GM19035 (cell line): ENCODE measurements around the gene RSBN1.

Source experiments
- ATAC-seq: cut with Tn5 transposase; IDR thresholded peaks from one replicate; pipeline ENCODE4 v1.9.1; 2021; ENCODE audit not compliant: unreplicated experiment

Gene RSBN1

GRCh38 chr1:113813218-113813617 is 942 bp upstream of the RSBN1 start:
- no peak for ATAC-seq

- ATAC-seq: no peak
Measured at GRCh38 chr1:113812661-113813135, 422 bp upstream of the RSBN1 start.

DNA sequence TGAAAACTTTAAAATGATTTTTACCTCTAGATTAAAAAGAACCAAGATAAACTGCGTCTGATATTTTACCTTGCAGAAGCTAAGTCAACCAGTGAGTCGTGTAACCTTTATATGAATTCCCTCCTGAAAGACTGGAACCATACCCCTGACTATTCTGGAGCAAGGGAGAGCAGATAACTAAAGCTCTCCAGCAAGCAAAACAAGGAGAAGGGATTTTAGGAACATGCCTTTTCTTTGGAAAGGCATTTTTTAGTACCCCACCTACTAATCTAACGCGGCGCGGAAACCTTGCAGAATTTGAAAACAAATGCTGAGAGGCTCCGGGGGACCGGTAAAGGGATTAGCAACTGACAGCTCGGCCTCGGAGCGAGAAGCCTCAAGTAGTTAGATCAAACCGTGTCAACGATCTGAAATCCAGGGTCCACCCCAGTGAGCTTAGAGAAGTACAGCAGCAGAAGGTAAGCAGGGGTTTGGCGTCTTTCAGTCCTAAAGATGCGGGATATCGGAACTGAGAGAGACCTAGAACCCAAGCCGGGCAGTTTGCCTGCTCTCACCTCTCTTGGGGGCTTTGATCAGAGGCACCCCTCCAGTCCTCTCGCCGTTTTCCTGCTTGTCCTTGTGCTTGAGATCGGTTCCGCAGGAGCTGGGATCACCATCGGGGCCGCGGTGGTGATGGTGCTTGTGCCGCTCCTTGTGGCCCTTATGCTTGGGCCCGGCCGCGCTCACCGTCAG is 954 bp downstream of the RSBN1 start:
- ATAC-seq: peak; percentile 1

DNA sequence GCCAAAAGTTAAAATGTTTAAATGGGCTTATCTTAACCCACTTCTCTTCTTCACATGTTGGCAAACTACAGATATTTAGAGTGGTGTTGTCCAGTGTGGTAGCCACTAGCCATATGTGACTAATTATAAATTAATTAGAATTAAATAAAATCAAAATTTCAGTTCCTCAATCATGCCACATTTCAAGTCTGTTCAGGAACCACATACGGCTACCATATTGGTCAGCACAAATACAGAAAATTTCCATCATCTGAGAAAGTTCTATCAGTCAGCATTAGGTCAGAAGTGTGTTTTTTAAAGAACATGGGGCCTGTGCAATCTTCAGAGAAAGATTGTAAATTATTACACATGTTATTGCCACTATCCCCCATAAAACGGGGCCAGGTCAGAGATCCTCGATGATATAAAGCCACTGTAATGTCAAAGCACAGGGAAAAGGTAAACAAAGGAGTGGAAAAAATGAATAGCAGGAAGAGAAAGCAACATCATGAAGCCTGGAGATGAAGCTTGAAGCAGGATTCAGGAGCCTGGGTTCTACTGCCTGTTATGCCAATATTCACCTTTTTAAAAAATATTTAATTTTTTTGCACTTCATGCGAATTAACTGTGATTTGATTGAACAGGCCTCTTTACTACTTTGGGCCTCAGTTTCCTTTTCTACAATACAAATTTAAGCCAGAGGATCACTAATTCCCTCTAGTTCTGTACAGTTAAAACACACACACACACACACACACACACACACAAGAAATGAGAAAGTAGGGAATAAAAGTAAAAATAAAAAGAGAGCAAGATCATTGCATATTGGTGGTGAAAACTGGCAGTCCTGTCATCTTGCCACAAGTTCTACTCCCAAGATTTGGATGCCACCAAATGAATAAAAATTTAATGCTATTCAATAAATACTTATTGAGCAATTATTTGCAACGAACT is 2.3 kb downstream of the RSBN1 start:
- no peak for ATAC-seq

- no peak for ATAC-seq
Measured at GRCh38 chr1:113808450-113809195, 3.7 kb downstream of the RSBN1 start.

GRCh38 chr1:113805639-113806038 is 6.6 kb downstream of the RSBN1 start:
- no peak for ATAC-seq

GRCh38 chr1:113805256-113805531 is 7.1 kb downstream of the RSBN1 start:
- ATAC-seq: no peak

DNA sequence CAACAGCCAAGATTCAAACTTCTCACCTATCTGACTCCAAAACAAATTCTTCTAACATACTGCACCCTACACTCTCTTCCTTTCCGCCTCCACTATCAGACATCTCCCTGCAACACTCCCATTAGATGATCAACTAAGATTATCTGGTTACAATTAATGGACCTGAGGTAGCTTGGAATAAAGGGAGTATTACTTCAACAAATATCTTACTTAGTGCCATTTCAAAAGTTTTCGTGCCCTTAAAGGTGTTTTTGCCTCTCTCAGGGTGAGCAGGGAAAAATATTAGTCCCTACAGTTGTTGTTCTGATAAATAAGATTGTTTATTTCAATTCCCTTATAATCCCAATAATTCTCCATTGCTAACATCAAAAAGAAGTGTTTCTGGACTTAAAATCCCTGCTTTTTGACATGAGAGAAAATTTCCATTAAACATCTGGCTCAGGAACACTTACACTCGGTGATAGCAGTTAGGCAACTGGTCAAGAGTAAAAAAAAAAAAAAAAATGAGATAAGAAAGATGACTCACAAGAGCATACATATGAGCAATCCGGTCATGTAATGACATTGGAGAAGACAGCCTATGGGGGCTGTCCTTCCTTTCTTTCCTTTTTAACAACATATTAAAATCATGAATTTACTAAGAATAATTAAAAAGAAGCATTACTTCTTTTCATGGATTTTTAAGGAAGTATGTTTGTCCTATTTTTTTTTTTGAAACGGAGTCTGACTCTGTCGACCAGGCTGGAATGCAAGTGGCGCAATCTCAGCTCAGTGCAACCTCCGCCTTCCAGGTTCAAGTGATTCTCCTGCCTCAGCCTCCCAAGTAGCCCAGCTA is 7.6 kb downstream of the RSBN1 start:
- no peak for ATAC-seq

DNA sequence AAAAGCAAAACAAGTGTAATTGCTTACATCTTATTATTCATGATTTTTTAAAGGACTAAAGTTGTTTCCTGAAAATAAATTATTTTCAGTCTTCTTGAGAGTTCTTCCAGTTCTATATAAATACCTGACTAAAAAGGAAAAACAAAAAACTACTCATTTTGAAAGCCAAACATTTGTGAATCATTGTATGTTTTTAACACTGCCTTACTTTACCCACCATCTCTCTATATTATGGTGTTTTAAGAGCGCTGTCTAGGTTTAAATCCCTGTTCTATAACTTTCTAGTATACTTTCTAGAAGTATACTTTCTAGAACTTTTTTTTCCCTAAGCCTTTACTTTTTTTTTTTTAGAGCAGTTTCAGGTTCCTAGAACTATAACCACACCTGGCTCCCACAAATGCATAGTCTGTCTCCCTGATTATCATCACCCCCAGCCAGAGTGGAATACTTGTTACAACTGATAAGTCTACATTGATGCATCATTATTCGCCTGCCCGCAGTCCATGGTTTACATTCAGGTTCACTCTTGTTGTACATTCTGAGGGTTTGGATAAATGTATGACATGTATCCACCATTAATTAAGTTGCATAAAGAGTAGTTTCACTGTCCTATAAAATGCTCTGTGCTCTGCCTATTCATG is 9.8 kb downstream of the RSBN1 start:
- ATAC-seq: no peak

DNA sequence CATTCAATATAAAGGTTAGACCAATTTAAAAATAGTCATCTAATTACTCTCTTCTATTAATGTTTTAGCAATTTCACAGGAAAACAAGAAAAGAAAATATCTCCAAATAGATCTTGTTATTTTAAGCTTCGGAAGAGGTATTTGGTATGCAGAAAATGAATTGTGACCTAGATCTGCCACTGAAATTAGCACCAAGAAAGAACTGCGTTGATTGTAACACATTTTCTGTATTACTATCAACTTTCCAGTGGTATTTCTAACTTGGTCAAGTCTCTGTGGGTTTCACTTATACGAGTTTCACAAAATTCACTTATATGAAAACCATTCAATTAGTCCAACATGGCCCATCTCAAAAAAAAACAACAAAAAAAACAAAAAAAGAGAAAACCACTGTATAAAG is 11.8 kb downstream of the RSBN1 start:
- no peak for ATAC-seq

DNA sequence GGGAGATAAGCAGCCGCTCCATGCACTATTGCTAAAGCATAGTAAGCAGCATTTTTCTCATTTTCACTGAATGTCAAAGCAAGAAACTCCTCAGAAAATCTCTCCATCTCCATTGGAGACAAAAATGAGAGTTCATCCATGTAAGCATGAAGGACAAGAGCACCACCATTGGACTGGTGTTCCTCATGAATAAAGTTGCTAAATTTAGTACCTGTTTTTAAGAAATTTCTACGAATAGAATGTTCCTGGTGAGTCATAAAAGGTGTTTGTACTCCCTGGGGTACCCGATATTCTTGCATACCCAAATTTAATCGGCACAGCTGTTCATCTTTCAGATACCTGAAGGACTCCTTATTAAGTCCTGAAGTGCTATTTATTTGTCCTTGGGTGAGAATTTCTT is 14.8 kb downstream of the RSBN1 start:
- no peak for ATAC-seq

DNA sequence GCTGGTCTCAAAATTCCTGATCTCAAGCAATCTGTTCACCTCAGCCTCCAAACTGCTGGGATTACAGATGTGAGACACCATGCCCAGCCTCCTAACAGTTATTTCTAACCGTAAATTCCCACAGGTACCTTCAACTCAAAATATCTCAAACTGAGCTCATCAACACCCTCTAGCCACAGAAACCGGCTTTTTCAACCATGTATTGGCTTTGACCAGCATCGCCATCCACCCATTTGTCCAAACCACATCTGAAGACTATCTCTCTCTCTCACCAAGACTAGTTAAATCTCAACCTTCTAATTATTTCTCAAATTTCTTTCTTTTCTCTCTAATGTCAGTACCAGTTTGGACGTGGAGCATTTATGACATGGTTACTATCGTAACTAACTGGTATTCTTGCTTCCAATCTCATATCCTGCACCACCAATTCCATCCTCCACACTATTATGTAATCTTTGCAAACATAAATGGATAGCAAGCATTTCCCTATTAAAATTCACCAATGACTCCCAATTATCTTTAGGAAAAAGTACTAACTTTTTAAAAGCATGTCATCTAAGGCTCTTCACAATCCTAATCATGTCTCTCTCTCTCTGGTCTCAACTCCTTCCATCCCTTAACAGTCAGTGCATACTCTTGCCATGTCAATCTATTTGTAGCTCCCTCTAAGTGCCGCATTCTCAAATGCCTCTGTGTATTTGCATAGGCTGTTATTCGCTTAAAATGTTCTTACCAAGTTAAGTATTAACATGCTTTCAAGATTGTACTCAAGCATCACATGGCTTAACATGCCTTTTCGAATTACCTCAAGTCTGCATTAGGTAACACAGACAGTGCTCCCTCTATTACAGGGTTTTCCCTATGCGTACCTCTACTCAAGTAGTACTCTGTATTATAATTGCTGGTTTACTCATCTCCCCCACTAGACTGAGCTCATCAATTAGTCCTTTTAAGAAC is 18.1 kb downstream of the RSBN1 start:
- no peak for ATAC-seq

GRCh38 chr1:113792986-113793385 is 19.3 kb downstream of the RSBN1 start:
- ATAC-seq: no peak

- ATAC-seq: no peak
Measured at GRCh38 chr1:113792471-113792870, 19.8 kb downstream of the RSBN1 start.

DNA sequence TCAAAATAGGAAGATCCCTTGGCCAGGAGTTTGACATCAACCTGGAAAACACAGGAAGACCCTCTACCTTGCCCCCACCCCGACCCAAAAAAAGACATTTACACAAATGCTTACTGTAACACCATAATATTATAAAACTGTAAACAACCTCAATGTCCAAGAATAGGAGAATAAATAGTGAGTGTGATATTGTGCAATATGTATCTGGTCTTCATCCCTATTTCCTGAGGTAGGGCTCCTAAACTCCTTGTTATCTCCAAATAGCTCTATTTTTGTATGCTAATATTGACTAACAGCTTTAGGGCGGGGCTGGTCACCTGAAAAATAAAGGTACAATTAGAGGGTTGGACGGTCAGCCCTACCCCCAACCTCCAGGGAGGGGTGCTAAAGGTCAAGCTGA is 23.5 kb downstream of the RSBN1 start:
- no peak for ATAC-seq

DNA sequence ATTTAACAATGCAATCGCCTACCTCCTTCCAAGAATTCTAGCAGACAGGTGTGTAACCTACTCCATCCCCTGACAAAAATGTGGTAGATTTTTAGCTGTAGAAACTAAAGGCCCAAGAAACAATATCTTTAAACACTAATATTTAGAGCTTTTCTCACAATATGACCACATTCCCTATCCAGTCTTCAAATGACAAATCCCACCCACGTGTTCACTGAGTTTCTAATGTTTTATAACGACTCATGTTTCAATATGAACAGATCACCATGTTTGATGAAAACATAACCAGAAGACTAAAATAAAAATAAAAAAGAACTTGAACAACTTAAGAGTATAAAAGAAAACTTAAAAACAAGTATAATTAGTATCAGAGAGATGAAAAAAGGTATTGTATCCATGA is 24.6 kb downstream of the RSBN1 start:
- ATAC-seq: no peak

GRCh38 chr1:113786069-113786468 is 26.2 kb downstream of the RSBN1 start:
- no peak for ATAC-seq

DNA sequence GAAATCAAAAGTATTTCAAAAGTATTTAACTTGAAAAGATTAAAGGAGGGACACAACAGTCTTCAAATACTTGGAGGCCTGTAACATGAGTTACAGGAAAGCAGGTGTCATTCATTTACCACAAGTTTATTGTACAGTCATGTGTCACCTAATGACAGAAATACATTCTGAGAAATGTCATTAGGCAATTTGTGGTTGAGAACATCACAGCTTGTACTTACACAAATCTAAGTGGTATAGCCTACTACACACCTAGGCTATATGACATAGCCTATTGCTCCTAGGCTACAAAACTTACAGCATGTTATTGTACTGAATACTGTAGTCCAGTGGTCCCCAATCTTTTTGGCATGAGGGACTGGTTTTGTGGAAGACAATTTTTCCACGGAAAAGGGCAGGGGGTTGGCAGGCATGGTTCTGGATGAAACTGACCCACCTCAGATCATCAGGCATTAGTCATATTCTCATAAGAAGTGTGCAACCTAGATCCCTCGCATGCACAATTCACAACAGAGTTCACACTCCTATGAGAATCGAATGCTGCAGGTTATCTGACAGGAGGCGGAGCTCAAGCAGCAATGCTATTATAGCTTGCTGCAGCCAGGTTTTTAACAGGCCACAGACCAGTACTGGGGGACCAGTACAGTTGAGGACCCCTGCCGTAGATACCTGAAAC is 28.0 kb downstream of the RSBN1 start:
- ATAC-seq: peak; percentile 66
